GM12801 (cell line): ENCODE data around the gene TNFAIP8L2.

ENCODE experiments used
- TF ChIP-seq, protein P1 (sequence below): IDR thresholded peaks from one replicate; pipeline ENCODE4 v1.5.1; 2011; ENCODE audit warnings: control low read depth; ENCODE audit not compliant: insufficient read length; ENCODE audit errors: extremely low read depth

Gene TNFAIP8L2

GRCh38 chr1:151164732-151165280, 8.4 kb downstream of the TNFAIP8L2 start:
- TF ChIP-seq, protein P1, sequence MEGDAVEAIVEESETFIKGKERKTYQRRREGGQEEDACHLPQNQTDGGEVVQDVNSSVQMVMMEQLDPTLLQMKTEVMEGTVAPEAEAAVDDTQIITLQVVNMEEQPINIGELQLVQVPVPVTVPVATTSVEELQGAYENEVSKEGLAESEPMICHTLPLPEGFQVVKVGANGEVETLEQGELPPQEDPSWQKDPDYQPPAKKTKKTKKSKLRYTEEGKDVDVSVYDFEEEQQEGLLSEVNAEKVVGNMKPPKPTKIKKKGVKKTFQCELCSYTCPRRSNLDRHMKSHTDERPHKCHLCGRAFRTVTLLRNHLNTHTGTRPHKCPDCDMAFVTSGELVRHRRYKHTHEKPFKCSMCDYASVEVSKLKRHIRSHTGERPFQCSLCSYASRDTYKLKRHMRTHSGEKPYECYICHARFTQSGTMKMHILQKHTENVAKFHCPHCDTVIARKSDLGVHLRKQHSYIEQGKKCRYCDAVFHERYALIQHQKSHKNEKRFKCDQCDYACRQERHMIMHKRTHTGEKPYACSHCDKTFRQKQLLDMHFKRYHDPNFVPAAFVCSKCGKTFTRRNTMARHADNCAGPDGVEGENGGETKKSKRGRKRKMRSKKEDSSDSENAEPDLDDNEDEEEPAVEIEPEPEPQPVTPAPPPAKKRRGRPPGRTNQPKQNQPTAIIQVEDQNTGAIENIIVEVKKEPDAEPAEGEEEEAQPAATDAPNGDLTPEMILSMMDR = no peak

- TF ChIP-seq, protein P1 = no peak
Measured at GRCh38 chr1:151165281-151165737, 8.9 kb downstream of the TNFAIP8L2 start.

GRCh38 chr1:151165738-151166504, 9.5 kb downstream of the TNFAIP8L2 start, which contains the start of the genes LYSMD1 and SCNM1:
LYSMD1 (minus strand) TSS chr1:151165902; CDS start chr1:151165258, 644 bp downstream.
SCNM1 (plus strand) TSS chr1:151166144; CDS start chr1:151166153, 9 bp downstream.
- TF ChIP-seq, protein P1 = no peak

DNA sequence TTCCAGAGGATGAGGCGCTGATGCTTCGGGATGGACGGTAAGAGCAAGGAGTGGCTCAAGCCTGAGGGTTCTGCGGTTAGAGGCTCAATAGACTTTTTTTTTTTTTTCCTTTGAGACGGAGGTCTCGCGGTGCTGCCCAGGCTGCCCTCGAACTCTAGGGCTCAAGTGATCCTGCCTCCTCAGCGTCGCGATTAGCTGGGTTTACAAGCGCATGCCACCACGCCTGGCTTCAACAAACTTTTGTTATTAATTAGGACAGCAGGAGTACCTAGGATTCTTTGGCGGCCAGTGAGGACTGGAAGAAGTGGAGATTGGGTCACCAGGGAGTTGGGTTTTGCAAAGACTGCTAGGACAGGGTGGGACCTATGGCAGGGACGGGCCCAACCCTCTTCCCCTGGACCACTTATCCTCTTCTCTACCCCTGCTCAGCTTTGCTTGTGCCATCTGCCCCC, 10.1 kb downstream of the TNFAIP8L2 start:
- TF ChIP-seq, protein P1 = no peak

GRCh38 chr1:151167116-151167515, 10.7 kb downstream of the TNFAIP8L2 start:
- TF ChIP-seq, protein P1 = no peak

DNA sequence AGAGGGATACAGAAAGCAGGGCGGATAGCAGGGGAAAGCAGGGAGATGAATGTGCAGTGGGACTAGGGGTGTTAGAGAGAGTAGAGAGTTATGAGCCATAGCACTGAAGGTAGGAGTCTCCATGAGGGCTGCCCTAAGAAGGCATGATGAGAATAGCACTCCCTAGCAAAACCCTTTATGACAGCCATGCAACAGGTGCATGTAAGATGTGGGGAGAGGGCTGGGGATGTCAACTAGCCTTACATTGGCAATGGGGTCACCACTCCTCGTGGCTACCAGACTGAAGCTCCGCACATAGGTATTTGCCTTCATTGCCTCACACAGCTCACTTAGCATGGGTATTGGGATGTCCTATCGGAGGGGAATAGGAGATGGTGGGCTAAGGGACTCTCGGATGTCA, 14.7 kb downstream of the TNFAIP8L2 start:
- TF ChIP-seq, protein P1 = no peak

DNA sequence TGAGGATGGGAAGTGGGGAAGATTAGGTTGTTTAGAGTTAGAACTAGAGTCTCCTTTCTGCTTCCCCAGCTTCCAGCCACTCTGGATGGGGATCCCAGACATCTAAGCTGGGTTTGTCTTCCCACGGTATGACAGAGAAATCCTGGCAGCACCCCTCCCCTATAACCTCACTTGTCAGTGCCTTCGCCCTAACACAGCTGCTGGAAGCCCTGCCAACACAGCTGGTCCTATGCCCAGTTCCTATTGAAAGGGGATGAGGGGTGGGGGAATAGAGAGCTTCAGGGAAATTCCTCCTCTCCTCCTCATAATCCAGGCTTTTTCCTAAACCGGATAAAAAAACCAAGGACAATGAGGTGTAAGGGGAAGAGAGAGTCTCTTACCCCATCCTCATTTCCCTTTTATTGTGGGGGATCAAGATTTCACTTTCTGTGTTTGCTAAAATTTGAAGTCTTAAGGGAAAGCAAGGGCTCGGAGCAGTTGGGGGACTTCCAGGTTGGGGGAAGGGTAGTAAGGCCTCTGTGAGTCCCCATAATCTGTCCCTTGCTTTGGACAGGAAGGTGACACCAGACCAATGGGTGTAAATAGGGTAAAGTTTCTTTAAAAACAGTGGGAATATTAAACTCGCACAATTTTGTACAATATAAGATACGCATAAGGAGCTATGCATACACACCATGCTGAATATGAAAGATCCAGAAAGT, 18.7 kb downstream of the TNFAIP8L2 start:
- TF ChIP-seq, protein P1 = no peak
